GM12801 (cell line): ENCODE data around the gene MOBP.

ENCODE experiments used
- TF ChIP-seq, protein P1 (sequence below): IDR thresholded peaks from one replicate; pipeline ENCODE4 v1.5.1; 2011; ENCODE audit warnings: control low read depth; ENCODE audit not compliant: insufficient read length; ENCODE audit errors: extremely low read depth

The MOBP gene

DNA sequence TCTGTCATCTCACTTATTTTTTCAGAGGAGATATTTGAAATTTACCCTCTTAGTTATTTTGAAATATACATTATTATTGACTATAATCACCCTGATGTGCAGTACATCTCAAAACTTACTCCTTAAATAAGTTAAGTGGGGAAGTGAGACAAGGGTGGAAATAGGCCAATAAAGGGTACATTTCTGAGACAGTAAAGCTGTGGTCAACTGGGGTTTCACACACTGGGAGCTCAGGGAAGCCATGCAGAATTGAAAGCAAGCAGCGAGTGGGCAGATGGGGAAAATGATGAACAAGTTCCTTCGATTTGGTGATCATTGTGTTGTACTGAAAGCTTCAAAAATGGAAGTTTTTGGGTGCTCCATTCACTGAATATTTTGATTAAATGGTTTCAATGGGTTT is 21.6 kb upstream of the MOBP start:
- TF ChIP-seq, protein P1, sequence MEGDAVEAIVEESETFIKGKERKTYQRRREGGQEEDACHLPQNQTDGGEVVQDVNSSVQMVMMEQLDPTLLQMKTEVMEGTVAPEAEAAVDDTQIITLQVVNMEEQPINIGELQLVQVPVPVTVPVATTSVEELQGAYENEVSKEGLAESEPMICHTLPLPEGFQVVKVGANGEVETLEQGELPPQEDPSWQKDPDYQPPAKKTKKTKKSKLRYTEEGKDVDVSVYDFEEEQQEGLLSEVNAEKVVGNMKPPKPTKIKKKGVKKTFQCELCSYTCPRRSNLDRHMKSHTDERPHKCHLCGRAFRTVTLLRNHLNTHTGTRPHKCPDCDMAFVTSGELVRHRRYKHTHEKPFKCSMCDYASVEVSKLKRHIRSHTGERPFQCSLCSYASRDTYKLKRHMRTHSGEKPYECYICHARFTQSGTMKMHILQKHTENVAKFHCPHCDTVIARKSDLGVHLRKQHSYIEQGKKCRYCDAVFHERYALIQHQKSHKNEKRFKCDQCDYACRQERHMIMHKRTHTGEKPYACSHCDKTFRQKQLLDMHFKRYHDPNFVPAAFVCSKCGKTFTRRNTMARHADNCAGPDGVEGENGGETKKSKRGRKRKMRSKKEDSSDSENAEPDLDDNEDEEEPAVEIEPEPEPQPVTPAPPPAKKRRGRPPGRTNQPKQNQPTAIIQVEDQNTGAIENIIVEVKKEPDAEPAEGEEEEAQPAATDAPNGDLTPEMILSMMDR = no peak

- TF ChIP-seq, protein P1 = no peak
Observed at GRCh38 chr3:39446444-39446843, 21.0 kb upstream of the MOBP start.

- TF ChIP-seq, protein P1 = peak; percentile 20
Observed at GRCh38 chr3:39447637-39448483, 19.6 kb upstream of the MOBP start.

GRCh38 chr3:39448506-39449233 is 18.8 kb upstream of the MOBP start:
- TF ChIP-seq, protein P1 = no peak

- TF ChIP-seq, protein P1 = no peak
Observed at GRCh38 chr3:39449796-39450195, 17.7 kb upstream of the MOBP start.

GRCh38 chr3:39453134-39453533 is 14.3 kb upstream of the MOBP start:
- TF ChIP-seq, protein P1 = no peak

DNA sequence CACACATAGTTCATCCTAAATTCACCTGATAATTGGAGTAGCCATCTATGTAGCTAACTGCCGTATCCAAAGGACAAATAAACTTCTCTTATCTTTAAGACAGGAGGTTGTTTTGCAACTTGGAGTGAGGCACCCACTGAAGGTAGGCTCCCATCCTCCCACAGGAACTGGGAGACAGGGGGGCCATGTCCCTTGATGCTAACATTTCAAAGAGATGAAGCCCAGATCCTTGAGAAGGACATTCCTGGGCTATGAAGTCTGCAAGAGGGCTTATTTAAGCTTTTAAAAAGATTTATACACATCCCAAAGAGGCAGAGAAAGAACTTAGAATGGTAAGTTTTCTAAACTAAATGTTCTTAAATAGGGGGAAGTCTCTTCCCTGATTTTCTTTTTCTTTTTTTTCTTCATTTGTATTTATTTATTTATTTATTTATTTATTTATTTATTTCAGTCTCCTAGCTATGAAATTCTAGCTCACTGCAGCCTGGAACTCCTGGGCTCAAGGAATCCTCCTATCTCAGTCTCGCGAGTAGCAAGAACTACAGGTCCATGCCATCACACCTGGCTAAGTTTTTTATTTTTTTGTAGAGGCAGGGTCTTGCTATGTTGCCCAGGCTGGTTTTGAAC is 12.8 kb upstream of the MOBP start:
- TF ChIP-seq, protein P1 = no peak
